PC-9 (cell line): Measurements from ENCODE around the gene DGAT2L6. TPM values are rescaled to one million over a fixed set of nuclear protein-coding genes. Genes with fewer than 3 reads are reported as not detected.

ENCODE experiments used
- BruUV-seq: library from RNA; stranded (reverse); fragments of 400-500 nt; replicated peaks from 2 replicates; lab custom pipeline; 2021; lab: Mats Ljungman, UMichigan
- CTCF ChIA-PET: fragments of 300-600 bp; sonication (Branson Sonifier 250); formaldehyde crosslinking; loops from one replicate; lab custom pipeline; 2022; ENCODE audit warnings: antibody characterized with exemption; lab: Charles Lee
- POLR2A ChIA-PET: fragments of 300-600 bp; sonication (Branson Sonifier 250); formaldehyde crosslinking; loops from one replicate; lab custom pipeline; 2022; ENCODE audit warnings: antibody characterized with exemption; ENCODE audit not compliant: unreplicated experiment; lab: Charles Lee
- DNase-seq, 2 experiments: peaks; one replicate each; pipeline versions ENCODE4 v3.0.0 to v3.0.0-alpha.2; 2015 to 2022; ENCODE audit warnings: mixed read lengths in 1 of 2
- H2AFZ ChIP-seq: fragments of 200-600 bp; sonication (generic); 2 replicates; pipeline ENCODE4 v1.8.1; 2017; ENCODE audit warnings: antibody characterized with exemption
- H3F3A ChIP-seq: fragments of 200-600 bp; sonication (generic); 2 replicates; pipeline ENCODE4 v1.8.1; 2017; ENCODE audit warnings: antibody characterized with exemption, mild to moderate bottlenecking, low read depth; ENCODE audit not compliant: insufficient read depth
- H3K27ac ChIP-seq: fragments of 200-600 bp; sonication (generic); 2 replicates; pipeline ENCODE4 v1.6.1; 2016; ENCODE audit warnings: mixed run types
- H3K27me3 ChIP-seq: fragments of 200-600 bp; sonication (generic); 2 replicates; pipeline ENCODE4 v1.6.1; 2016; ENCODE audit warnings: low read depth, mixed run types; ENCODE audit not compliant: insufficient read depth
- H3K36me3 ChIP-seq: fragments of 200-600 bp; sonication (generic); 2 replicates; pipeline ENCODE4 v1.6.1; 2016; ENCODE audit warnings: low read depth, mixed run types
- H3K4me1 ChIP-seq: fragments of 200-600 bp; sonication (generic); replicated peaks from 2 replicates; pipeline ENCODE4 v1.6.1; 2016; ENCODE audit warnings: mixed run types; ENCODE audit not compliant: insufficient read depth
- H3K4me2 ChIP-seq: fragments of 200-600 bp; sonication (generic); 2 replicates; pipeline ENCODE4 v1.6.1; 2017; ENCODE audit warnings: mixed run types
- H3K4me3 ChIP-seq: fragments of 200-600 bp; sonication (generic); 2 replicates; pipeline ENCODE4 v1.6.1; 2016; ENCODE audit warnings: mixed run types
- H3K79me2 ChIP-seq: fragments of 200-600 bp; sonication (generic); 2 replicates; pipeline ENCODE4 v1.6.1; 2017; ENCODE audit warnings: low read depth, mixed run types
- H3K9me2 ChIP-seq: fragments of 200-600 bp; sonication (generic); 2 replicates; pipeline ENCODE4 v1.8.1; 2017; ENCODE audit warnings: mild to moderate bottlenecking; ENCODE audit not compliant: insufficient read depth
- H3K9me3 ChIP-seq: fragments of 200-600 bp; sonication (generic); 2 replicates; pipeline ENCODE4 v1.8.1; 2016; ENCODE audit warnings: low read depth; ENCODE audit not compliant: insufficient read depth
- H4K20me1 ChIP-seq: fragments of 200-600 bp; sonication (generic); 2 replicates; pipeline ENCODE4 v1.8.1; 2017; ENCODE audit not compliant: insufficient read depth
- EZH2 ChIP-seq: fragments of 200-600 bp; sonication (generic); IDR thresholded peaks from 2 replicates; pipeline ENCODE4 v1.8.0; 2017; ENCODE audit warnings: antibody characterized with exemption, low read depth
- intact Hi-C: fragments of 100-400 bp; cut with micrococcal nuclease; formaldehyde crosslinking; loops from one replicate; pipeline ENCODE4 v1.10.0; 2022; ENCODE audit not compliant: unreplicated experiment
- total RNA-seq: library from RNA; stranded (reverse); gene quantifications from 2 replicates; pipeline ENCODE4 v1.2.3, GENCODE V29; 2021
- TF ChIP-seq, protein P1 (sequence below): fragments of 200-600 bp; sonication (generic); conservative IDR thresholded peaks from 2 replicates; pipeline ENCODE4 v1.6.1; 2017; ENCODE audit warnings: mixed run types, antibody characterized with exemption, mild to moderate bottlenecking, moderate library complexity

The DGAT2L6 gene
- total RNA-seq, 1 experiment from 2014 or later = not detected

- Histone ChIP-seq H3F3A (0 out of 2 replicates have a peak, but pooled peaks cover 3% of the 10 kb centered on the region), H3K9me2 (no peaks in the 10 kb centered on the region), H3K27ac (no peak overlapping the region), H2AFZ (no peak overlapping the region), H3K4me1 (peaks cover 24% of the 10 kb centered on the region), H3K27me3 (no peaks in the 10 kb centered on the region), H3K4me3 (no peak overlapping the region), H3K79me2 (no peaks in the 10 kb centered on the region), H3K4me2 (no peak overlapping the region), H3K36me3 (no peaks in the 10 kb centered on the region), H3K9me3 (no peaks in the 10 kb centered on the region; the same call in 1 of the 2 replicates), H4K20me1 (no peaks in the 10 kb centered on the region)
- CTCF ChIA-PET = no interaction called here
- POLR2A ChIA-PET = interaction anchor here (0.6 kb wide), 1 partner anchor 119 kb away, joined by 3 read pairs; the partner anchor contains the start of gene IGBP1
- intact Hi-C loops = no loop called here
- BruUV-seq = no TSS peak
- TF ChIP-seq EZH2 = no peak
- TF ChIP-seq, protein P1, sequence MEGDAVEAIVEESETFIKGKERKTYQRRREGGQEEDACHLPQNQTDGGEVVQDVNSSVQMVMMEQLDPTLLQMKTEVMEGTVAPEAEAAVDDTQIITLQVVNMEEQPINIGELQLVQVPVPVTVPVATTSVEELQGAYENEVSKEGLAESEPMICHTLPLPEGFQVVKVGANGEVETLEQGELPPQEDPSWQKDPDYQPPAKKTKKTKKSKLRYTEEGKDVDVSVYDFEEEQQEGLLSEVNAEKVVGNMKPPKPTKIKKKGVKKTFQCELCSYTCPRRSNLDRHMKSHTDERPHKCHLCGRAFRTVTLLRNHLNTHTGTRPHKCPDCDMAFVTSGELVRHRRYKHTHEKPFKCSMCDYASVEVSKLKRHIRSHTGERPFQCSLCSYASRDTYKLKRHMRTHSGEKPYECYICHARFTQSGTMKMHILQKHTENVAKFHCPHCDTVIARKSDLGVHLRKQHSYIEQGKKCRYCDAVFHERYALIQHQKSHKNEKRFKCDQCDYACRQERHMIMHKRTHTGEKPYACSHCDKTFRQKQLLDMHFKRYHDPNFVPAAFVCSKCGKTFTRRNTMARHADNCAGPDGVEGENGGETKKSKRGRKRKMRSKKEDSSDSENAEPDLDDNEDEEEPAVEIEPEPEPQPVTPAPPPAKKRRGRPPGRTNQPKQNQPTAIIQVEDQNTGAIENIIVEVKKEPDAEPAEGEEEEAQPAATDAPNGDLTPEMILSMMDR = no peak
- DNase-seq = no peak
Observed at GRCh38 chrX:70252491-70252890, 75.2 kb downstream of the DGAT2L6 start.

DNA sequence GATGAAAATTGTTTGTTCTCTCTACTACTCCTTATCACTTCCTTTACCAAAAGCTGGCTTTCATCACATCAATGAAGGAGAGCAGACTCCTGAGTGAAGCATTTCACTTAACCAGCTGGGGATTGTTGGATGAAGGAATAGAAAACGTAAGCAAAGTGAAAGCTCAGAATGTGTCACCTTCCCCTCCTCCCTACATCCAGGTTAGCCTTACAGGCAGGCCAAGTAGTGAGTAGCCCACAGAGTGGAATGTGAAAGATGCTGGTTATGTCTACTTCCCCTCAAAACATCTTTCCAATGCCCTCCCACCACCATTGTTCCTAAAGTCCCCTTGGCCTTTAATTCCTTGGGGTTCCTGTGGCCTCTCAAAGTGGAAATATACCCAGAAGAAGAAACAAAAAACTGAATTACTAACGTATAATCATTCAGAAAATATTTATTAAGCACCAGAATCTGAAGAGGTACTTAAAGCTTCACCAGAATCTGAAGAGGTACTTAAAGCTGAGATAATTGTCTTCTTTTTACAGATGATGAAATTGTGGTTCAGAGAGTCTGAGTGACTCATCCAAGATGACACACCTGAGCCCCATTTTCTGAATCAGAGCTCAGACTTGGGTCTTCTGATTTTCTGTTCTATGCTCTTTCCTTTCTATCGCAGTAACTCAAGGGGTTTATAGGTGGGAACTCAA lies 76.2 kb downstream of the DGAT2L6 start:
- POLR2A ChIA-PET = interaction anchor here (0.6 kb wide), 1 partner anchor 120 kb away, joined by 3 read pairs; the partner anchor contains the start of gene IGBP1
- peak overlapping the region; percentile 44; the same call in 1 of the 2 replicates for H3K4me2 ChIP-seq
- intact Hi-C loops = no loop called here
- no peaks in the 10 kb centered on the region; the same call in 1 of the 2 replicates for H3K9me3 ChIP-seq
- H3K27ac ChIP-seq = peak overlapping the region; percentile 79
- H4K20me1 ChIP-seq = no peaks in the 10 kb centered on the region
- H3K9me2 ChIP-seq = no peaks in the 10 kb centered on the region
- H3K36me3 ChIP-seq = no peaks in the 10 kb centered on the region
- TF ChIP-seq, protein P1 = no peak
- no peak for TF ChIP-seq EZH2
- H3K4me3 ChIP-seq = no peak overlapping the region
- peaks cover 24% of the 10 kb centered on the region for H3K4me1 ChIP-seq
- 0 out of 2 replicates have a peak, but pooled peaks cover 3% of the 10 kb centered on the region for H3F3A ChIP-seq
- H3K27me3 ChIP-seq = no peaks in the 10 kb centered on the region
- peak overlapping the region; percentile 52; the same call in 1 of the 2 replicates for H2AFZ ChIP-seq
- no peaks in the 10 kb centered on the region for H3K79me2 ChIP-seq
- no TSS peak for BruUV-seq
- CTCF ChIA-PET = interaction anchor here (0.6 to 0.9 kb wide), 3 partner anchors 9 to 1260 kb away, joined by 3 to 6 read pairs (median 3); no protein-coding TSS in a partner anchor
- no peak for DNase-seq

- no peak for DNase-seq
- no peaks in the 10 kb centered on the region for H3K79me2 ChIP-seq
- no peaks in the 10 kb centered on the region for H3K36me3 ChIP-seq
- H3K9me2 ChIP-seq = no peaks in the 10 kb centered on the region
- H3K9me3 ChIP-seq = no peaks in the 10 kb centered on the region; the same call in 1 of the 2 replicates
- BruUV-seq = no TSS peak
- H2AFZ ChIP-seq = no peak overlapping the region
- TF ChIP-seq, protein P1 = no peak
- TF ChIP-seq EZH2 = no peak
- H3K27ac ChIP-seq = peak overlapping the region; percentile 79
- intact Hi-C loops = no loop called here
- CTCF ChIA-PET = interaction anchor here (0.9 kb wide), 1 partner anchor 9 kb away, joined by 3 read pairs; no protein-coding TSS in a partner anchor
- H3K4me1 ChIP-seq = peaks cover 24% of the 10 kb centered on the region
- POLR2A ChIA-PET = no interaction called here
- no peaks in the 10 kb centered on the region for H3K27me3 ChIP-seq
- H3K4me3 ChIP-seq = no peak overlapping the region
- H4K20me1 ChIP-seq = no peaks in the 10 kb centered on the region
- H3F3A ChIP-seq = 0 out of 2 replicates have a peak, but pooled peaks cover 3% of the 10 kb centered on the region
- peak overlapping the region; percentile 44; the same call in 1 of the 2 replicates for H3K4me2 ChIP-seq
Observed at GRCh38 chrX:70254063-70254400, 76.7 kb downstream of the DGAT2L6 start.
